Epidermal melanocyte (primary cell): ENCODE data around the gene PCGF5.
A peak's percentile ranks its signal among the peaks of the same experiment; 100 is the strongest.
"Not testable (repeated sequence)": the region's sequence is repeated elsewhere in the genome, so short reads cannot be mapped to it uniquely, and the experiment has no call there.

Source experiments
- DNase-seq: peaks from one replicate; pipeline ENCODE4 v3.0.0; 2011; ENCODE audit warnings: low spot score; ENCODE audit not compliant: insufficient read length

The PCGF5 gene

GRCh38 chr10:91284486-91285090 is 64.1 kb downstream of the PCGF5 start:
- no peak for DNase-seq

- DNase-seq, result no peak
Observed at GRCh38 chr10:91286572-91286971, 66.1 kb downstream of the PCGF5 start.

- no peak for DNase-seq
Observed at GRCh38 chr10:91287276-91287675, 66.8 kb downstream of the PCGF5 start.

DNA sequence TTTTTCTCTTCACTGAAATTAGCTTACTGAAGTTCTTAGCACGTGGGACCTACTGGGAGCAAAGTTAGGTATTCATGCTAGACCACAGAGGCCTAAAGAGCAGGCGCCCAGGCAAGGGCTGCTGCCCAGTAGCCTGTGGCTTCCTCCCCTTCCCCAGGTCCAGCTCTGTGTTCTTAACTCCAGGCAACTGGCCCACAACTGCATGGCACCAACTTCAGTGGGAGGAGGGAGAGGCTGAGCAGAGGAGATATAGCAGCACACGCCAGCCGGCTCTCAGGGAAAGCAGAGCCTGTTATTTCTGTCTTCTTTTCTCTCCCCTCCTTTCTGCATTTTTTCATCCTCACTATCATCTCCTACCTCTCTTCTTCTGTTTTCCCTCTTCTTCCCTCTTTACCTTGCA is 67.4 kb downstream of the PCGF5 start:
- no peak for DNase-seq

DNA sequence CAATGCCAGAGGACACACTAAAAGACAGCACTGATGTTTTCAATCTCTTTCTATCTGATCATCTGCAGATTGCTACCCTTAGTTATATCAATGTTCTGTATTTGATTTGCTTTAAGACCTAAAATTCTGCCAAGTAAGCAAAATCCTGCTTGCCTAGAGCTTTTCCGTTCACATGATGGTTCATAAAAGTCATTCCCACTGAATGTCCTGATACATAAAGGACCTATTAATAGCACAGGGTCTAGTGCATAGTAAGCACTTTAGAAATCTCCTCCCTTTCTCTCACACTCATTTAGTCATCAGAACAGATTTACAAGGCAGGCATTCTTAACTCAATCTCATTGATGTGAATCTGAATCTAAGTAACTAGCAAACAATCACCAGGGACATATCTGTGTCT is 68.8 kb downstream of the PCGF5 start:
- peak; percentile 54 for DNase-seq

- DNase-seq, result no peak
Observed at GRCh38 chr10:91290607-91291006, 70.1 kb downstream of the PCGF5 start.

DNA sequence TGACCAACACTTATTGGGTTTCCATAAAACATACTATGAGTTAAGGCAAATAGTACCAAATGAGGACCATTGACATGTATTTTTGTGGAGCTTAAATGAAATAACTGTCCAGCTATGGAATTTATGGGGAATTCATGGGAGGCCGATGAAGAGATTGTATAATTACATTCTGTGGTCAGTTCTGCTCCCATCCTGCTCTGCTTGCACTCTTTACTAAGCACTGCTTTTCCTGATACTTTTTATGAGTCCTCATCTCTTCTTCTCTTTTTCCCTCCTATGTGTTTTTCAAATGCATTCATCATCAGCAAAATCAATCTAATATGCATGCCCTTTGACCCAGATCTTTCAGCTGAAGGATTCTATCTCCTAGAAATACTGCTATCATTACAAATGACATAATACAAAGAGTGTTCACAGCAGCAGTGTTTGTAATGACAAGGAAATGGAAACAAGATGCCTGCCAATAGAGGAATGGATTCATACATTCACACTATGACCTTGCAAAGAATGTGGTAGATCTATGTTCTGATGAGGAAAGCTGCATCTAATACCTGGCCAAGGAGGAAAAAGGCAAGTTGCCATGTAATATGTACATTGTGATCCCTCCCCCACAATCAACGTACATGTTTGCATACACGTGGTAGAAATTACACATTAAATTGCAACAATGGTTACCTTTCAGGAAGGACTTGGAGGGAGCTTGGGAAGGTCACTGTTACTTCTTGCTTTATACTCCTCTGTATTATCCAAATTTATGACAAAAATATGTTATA is 73.9 kb downstream of the PCGF5 start:
- DNase-seq, result no peak

GRCh38 chr10:91295346-91295745 is 74.9 kb downstream of the PCGF5 start:
- no peak for DNase-seq

- DNase-seq, result no peak
Observed at GRCh38 chr10:91296471-91296870, 76.0 kb downstream of the PCGF5 start.

DNA sequence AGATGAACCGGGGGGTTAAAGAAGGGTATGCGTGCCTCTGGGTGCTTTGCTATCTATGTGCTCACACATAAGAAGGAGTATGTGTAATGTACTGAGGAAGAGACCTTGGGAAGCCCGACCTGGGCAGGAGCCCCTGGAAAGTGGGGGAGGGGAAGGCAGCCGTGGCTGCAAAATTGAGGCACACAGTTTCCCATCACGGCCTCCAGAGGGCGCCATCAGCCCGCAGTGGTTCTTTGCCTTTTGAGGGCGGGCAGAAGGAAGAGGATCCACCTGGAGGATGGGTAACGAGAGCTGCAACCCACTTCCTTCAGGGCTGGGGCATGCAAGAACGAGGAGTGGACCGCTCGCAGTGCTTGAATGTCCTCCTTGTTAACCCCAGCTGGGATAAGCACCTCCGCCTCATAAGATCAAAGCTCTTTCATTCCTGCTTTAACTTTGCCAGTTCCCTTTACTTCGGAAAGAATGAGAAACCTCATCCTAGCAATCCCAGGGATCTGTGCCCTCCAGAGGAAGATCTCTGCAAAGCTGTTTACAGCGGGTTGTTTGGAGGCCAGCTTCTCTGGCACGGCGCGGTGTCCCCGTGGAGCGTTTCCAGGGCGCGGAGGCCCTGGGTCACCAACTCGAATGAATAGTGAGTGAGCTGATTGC is 77.9 kb downstream of the PCGF5 start:
- DNase-seq, result no peak

GRCh38 chr10:91299999-91300575 is 79.6 kb downstream of the PCGF5 start:
- DNase-seq, result no peak

- not testable (repeated sequence) for DNase-seq
Observed at GRCh38 chr10:91302946-91303345, 82.5 kb downstream of the PCGF5 start.

- not testable (repeated sequence) for DNase-seq
Observed at GRCh38 chr10:91305979-91306378, 85.5 kb downstream of the PCGF5 start.

GRCh38 chr10:91307489-91307888 is 87.0 kb downstream of the PCGF5 start:
- no peak for DNase-seq

- no peak for DNase-seq
Observed at GRCh38 chr10:91309711-91310110, 89.2 kb downstream of the PCGF5 start.

DNA sequence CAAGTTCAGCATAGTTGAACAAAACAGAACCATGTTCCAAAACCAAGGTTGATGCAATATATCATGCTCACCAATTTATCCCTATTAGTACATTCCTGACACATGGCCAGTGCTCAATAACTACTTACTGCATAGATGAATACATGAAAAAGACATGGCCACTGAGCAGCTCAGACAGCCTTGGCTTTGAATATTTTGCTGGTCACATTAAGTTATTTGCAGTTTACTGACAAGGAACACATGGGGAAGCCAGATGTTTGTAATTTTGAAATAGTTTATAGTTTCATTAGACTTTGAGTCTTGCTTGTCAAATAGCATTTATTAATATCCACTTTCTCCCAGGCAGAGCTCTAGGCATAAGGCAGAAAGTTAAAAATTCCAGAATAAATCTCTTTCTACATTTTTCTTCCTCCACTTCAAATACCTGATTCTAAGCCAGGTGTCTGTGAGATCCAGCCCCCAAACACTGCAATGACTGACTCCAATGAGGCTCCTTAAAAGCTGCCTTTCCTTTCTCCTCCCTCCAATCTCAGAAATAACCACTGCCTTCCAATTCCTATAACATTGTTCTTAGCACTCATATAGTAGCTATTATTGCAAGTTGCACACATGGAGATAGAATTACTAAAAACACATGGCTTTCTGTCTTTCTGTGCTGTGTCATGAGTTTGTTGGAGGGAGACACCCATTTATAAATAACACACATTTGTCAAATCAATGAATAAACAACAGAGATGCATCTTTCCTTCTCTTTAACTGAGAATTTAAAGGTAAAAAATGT is 91.3 kb downstream of the PCGF5 start:
- DNase-seq, result no peak

DNA sequence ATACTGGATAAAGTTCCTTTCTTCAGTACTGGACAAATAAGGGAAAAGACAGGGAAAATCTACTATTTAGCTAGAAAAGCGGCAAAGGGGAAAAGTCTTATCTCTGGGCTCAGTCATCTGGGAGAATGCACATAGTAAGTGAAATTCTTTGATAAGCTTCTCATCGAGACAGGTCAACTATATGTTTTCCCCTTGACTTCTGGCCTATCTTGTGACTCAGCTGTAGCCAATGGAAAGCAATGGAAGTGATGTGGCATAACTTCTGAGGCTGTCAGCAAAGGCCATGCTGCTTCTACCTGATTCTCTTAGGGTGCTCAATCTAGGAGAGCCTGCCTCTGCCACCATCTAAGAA is 91.9 kb downstream of the PCGF5 start:
- DNase-seq, result no peak

DNA sequence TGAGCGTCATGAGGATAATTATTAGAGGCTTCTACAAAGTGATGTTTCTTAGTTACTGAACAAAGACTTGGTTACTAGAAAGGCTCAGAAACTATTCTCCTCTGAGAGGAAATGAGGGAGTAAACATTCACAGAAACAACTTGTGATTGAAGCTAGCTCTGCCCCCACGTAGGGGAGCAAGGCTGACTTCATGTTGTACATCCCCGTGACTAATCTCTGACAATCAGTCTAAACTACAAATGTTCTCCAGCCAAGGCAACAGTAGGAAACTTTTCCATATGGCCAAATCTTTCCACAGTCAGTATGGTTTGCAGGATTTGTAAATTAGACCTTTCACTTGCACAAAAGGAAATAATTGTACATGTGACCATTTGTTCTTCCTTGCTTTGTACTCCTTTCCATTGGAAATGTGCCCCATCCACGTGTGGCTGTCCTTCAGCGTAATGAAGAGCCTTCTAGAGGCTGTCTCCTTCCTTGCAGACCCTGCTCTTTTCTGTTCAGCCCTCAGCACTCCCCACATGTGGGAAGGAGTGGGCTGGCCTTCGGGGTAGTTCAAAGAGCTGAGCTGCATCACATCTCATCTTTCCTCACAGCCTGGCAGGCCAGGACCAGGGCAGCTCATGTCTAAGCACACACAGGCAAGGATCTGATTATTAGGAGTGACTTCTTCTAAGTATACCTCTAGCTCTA is 93.5 kb downstream of the PCGF5 start:
- no peak for DNase-seq

DNA sequence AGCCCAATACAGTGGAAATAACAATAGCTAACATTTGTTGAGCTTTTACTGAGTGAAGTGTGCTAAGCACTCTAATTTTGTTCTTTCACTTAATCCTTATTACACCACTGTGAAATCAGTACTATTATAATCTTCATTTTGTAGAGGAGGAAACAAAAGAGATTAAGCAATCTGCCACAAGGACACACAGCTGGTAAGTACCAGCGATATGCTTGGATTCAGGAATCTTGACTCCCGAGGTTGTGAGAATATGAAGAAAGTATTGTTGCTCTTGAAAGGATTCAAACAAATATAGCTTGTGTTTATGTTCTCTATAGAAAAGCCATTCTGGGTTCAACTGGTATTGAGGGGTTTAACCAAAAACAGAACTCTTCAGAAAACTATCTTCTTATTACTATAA is 96.0 kb downstream of the PCGF5 start:
- DNase-seq, result no peak

DNA sequence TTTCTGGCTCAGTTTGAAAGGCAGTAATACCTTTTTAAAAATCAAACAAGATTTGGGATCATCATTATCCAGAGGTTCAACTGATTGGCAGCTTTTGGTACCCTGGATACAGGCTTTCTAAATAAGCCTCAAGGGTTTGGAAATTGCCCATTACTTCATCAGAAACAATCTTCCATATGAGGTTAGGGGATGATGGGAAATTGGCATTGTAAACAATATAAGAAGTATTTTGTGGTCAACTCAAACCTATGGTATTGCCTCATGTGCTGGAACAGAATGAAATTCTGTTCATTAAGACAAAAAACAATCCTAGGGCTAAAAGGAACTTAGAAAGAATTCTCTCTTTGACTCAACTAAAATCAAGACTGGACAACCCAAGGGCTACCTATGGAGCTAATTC is 97.1 kb downstream of the PCGF5 start:
- no peak for DNase-seq

GRCh38 chr10:91319336-91319735 is 98.9 kb downstream of the PCGF5 start:
- DNase-seq, result no peak
